HG03342 (cell line): Measurements from ENCODE around the gene ATG4C.
A peak's percentile ranks its signal among the peaks of the same experiment; 100 is the strongest.
"Not testable (repeated sequence)": the region's sequence is repeated elsewhere in the genome, so short reads cannot be mapped to it uniquely, and the experiment has no call there.

ENCODE experiments used
- ATAC-seq: cut with Tn5 transposase; IDR thresholded peaks from one replicate; pipeline ENCODE4 v1.9.1; 2021; ENCODE audit warnings: mild to moderate bottlenecking, moderate library complexity; ENCODE audit not compliant: unreplicated experiment

Gene ATG4C

GRCh38 chr1:62783736-62784508, at the start of gene ATG4C:
TSS of gene ATG4C (plus strand) at chr1:62784132. CDS start at chr1:62803787, 19,655 bp downstream.
- peak; percentile 95 for ATAC-seq

GRCh38 chr1:62735491-62736171, 48.3 kb upstream of the ATG4C start:
- no peak for ATAC-seq

GRCh38 chr1:62740701-62741100, 43.2 kb upstream of the ATG4C start:
- ATAC-seq = not testable (repeated sequence)

- ATAC-seq = no peak
These were observed 39.0 kb upstream of the ATG4C start for GRCh38 chr1:62744611-62745577.

GRCh38 chr1:62746086-62746808, 37.7 kb upstream of the ATG4C start:
- ATAC-seq = no peak

- ATAC-seq = no peak
These were observed 37.2 kb upstream of the ATG4C start for GRCh38 chr1:62746809-62747138.

- ATAC-seq = no peak
These were observed 30.6 kb upstream of the ATG4C start for GRCh38 chr1:62753031-62753965.

GRCh38 chr1:62754938-62755337, 29.0 kb upstream of the ATG4C start:
- not testable (repeated sequence) for ATAC-seq

GRCh38 chr1:62756255-62756884, 27.6 kb upstream of the ATG4C start:
- not testable (repeated sequence) for ATAC-seq

GRCh38 chr1:62759232-62759875, 24.6 kb upstream of the ATG4C start:
- ATAC-seq = not testable (repeated sequence)

GRCh38 chr1:62760021-62760782, 23.7 kb upstream of the ATG4C start:
- not testable (repeated sequence) for ATAC-seq

- not testable (repeated sequence) for ATAC-seq
These were observed 22.6 kb upstream of the ATG4C start for GRCh38 chr1:62761223-62761870.

GRCh38 chr1:62762027-62762426, 21.9 kb upstream of the ATG4C start:
- not testable (repeated sequence) for ATAC-seq

- no peak for ATAC-seq
These were observed 18.0 kb upstream of the ATG4C start for GRCh38 chr1:62765981-62766380.

GRCh38 chr1:62768551-62768950, 15.4 kb upstream of the ATG4C start:
- ATAC-seq = not testable (repeated sequence)

GRCh38 chr1:62772607-62773295, 11.2 kb upstream of the ATG4C start:
- ATAC-seq = no peak

GRCh38 chr1:62774006-62774405, 9.9 kb upstream of the ATG4C start:
- no peak for ATAC-seq
